Endothelial cell of umbilical vein (primary cell): ENCODE data around the gene SOSTDC1. TPM values are rescaled to one million over a fixed set of nuclear protein-coding genes. Genes with fewer than 3 reads are reported as not detected.
"Not testable (repeated sequence)": the region's sequence is repeated elsewhere in the genome, so short reads cannot be mapped to it uniquely, and the experiment has no call there.

ENCODE experiments used
- BruUV-seq: library from RNA; stranded (reverse); fragments of 400-500 nt; replicated peaks from 2 replicates; lab custom pipeline; 2021; lab: Mats Ljungman, UMichigan
- CTCF ChIA-PET: fragments of 300-600, 350-600 bp; sonication (Branson Sonifier 250); formaldehyde crosslinking; loops from one replicate; lab custom pipeline; 2021; ENCODE audit warnings: antibody characterized with exemption, inconsistent platforms; lab: Charles Lee
- POLR2A ChIA-PET: fragments of 300-600, 350-600 bp; sonication (Branson Sonifier 250); formaldehyde crosslinking; loops from one replicate; lab custom pipeline; 2021; ENCODE audit warnings: antibody characterized with exemption, inconsistent platforms; lab: Charles Lee
- DNase-seq: peaks from one replicate; pipeline ENCODE4 v3.0.0-alpha.2; 2011; ENCODE audit warnings: low read depth, low spot score
- FAIRE-seq: peaks from 2 replicates; lab custom pipeline; 2011; peaks lifted over from hg19 to GRCh38; lab: Jason Lieb, UNC
- H2AFZ ChIP-seq: 2 replicates; pipeline ENCODE4 v1.6.0; 2012; ENCODE audit warnings: low read depth, low read length, control low read depth, inconsistent platforms
- H3K27ac ChIP-seq: 2 replicates; pipeline ENCODE4 v1.5.1; 2011; ENCODE audit warnings: low read depth, mild to moderate bottlenecking, control low read depth, low read length, moderate library complexity; ENCODE audit not compliant: insufficient read depth
- H3K27me3 ChIP-seq, 2 experiments: 2 replicates each; pipeline versions ENCODE4 v1.6.0 to v1.6.1; 2011; ENCODE audit warnings: low read length in 2 of 2, mixed read lengths in 1 of 2; ENCODE audit not compliant: control insufficient read depth in 2 of 2, insufficient read depth in 2 of 2
- H3K36me3 ChIP-seq, 2 experiments: 2 replicates in 1 of 2; 3 replicates in 1 of 2; pipeline ENCODE4 v1.5.1; 2011; ENCODE audit warnings: low read length in 2 of 2, mild to moderate bottlenecking in 1 of 2, moderate library complexity in 1 of 2; ENCODE audit not compliant: control insufficient read depth in 2 of 2, insufficient read depth in 2 of 2; ENCODE audit errors: extremely low read depth in 1 of 2
- H3K4me1 ChIP-seq: 3 replicates; pipeline ENCODE4 v1.5.1; 2011; ENCODE audit warnings: mild to moderate bottlenecking, low read length; ENCODE audit not compliant: control insufficient read depth, insufficient read depth; ENCODE audit errors: extremely low read depth
- H3K4me2 ChIP-seq: 2 replicates; pipeline ENCODE4 v1.6.1; 2011; ENCODE audit warnings: low read length, control low read depth, mixed read lengths; ENCODE audit not compliant: insufficient read depth
- H3K4me3 ChIP-seq, 3 experiments: fragments of 200-600 bp in 1 of 3; sonication (generic), shearing (Covaris generic) in 1 of 3; replicated peaks in 1 of 3; 2 replicates each; pipeline ENCODE4 v1.5.1; 2011 to 2016; ENCODE audit warnings: control low read depth in 3 of 3, low read length in 3 of 3, mild to moderate bottlenecking in 2 of 3, inconsistent platforms in 1 of 3, low read depth in 1 of 3, moderate library complexity in 1 of 3; ENCODE audit not compliant: insufficient read depth in 1 of 3
- H3K79me2 ChIP-seq: 2 replicates; pipeline ENCODE4 v1.6.0; 2012; ENCODE audit warnings: low read length, inconsistent platforms; ENCODE audit not compliant: control insufficient read depth, insufficient read depth
- H3K9ac ChIP-seq: replicated peaks from 2 replicates; pipeline ENCODE3; 2011; ENCODE audit warnings: low read length, control low read depth; ENCODE audit not compliant: insufficient read depth; ENCODE audit errors: extremely low read depth
- H3K9me1 ChIP-seq: replicated peaks from 3 replicates; pipeline ENCODE4 v1.6.0; 2011; ENCODE audit warnings: mild to moderate bottlenecking, low read length; ENCODE audit not compliant: control insufficient read depth, insufficient read depth; ENCODE audit errors: extremely low read depth
- H3K9me3 ChIP-seq: replicated peaks from 2 replicates; pipeline ENCODE4 v1.5.1; 2012; ENCODE audit warnings: low read length, inconsistent platforms; ENCODE audit not compliant: control insufficient read depth, insufficient read depth
- H4K20me1 ChIP-seq: replicated peaks from 2 replicates; pipeline ENCODE3; 2011; ENCODE audit warnings: mild to moderate bottlenecking, low read length; ENCODE audit not compliant: control insufficient read depth, insufficient read depth; ENCODE audit errors: extremely low read depth
- CTCF ChIP-seq, 2 donors: IDR thresholded peaks; 1 replicate in 1 of 2; 2 replicates in 1 of 2; pipeline ENCODE4 v1.5.1; 2011; ENCODE audit warnings: low read length in 2 of 2, mild to moderate bottlenecking in 2 of 2, moderate library complexity in 2 of 2, control low read depth in 1 of 2, inconsistent platforms in 1 of 2, low read depth in 1 of 2; ENCODE audit not compliant: insufficient read depth in 1 of 2; ENCODE audit errors: extremely low read depth in 1 of 2
- EZH2 ChIP-seq: IDR thresholded peaks from 2 replicates; pipeline ENCODE4 v1.6.1; 2012; ENCODE audit warnings: borderline replicate concordance, low read depth, mild to moderate bottlenecking, moderate library complexity, low read length, inconsistent platforms; ENCODE audit not compliant: severe bottlenecking
- FOS ChIP-seq: IDR thresholded peaks from 2 replicates; pipeline ENCODE4 v1.6.1; 2011; ENCODE audit warnings: mild to moderate bottlenecking, low read length, moderate library complexity, borderline replicate concordance; ENCODE audit not compliant: insufficient read depth
- GATA2 ChIP-seq: IDR thresholded peaks from 2 replicates; pipeline ENCODE4 v1.7.0; 2011; ENCODE audit warnings: low read depth, mild to moderate bottlenecking, moderate library complexity, mixed read lengths, low read length; ENCODE audit not compliant: insufficient read length, insufficient read depth
- JUN ChIP-seq: IDR thresholded peaks from 2 replicates; pipeline ENCODE4 v1.6.1; 2011; ENCODE audit warnings: borderline replicate concordance, low read depth; ENCODE audit not compliant: insufficient read length, insufficient read depth
- MAX ChIP-seq: IDR thresholded peaks from 2 replicates; pipeline ENCODE4 v1.6.1; 2011; ENCODE audit not compliant: insufficient read depth, insufficient read length
- MYC ChIP-seq: IDR thresholded peaks from one replicate; pipeline ENCODE4 v1.6.1; 2011; ENCODE audit warnings: mild to moderate bottlenecking, low read depth, low read length
- POLR2A ChIP-seq: IDR thresholded peaks from 2 replicates; pipeline ENCODE4 v1.6.1; 2012; ENCODE audit warnings: low read depth, mild to moderate bottlenecking, control low read depth, low read length
- POLR2AphosphoS5 ChIP-seq: IDR thresholded peaks from 2 replicates; pipeline ENCODE4 v1.6.1; 2012; ENCODE audit warnings: low read depth, mild to moderate bottlenecking, control low read depth, low read length, moderate library complexity; ENCODE audit not compliant: insufficient read depth
- dilution Hi-C: fragments of 300-500 bp; cut with MboI; formaldehyde crosslinking; loops from one replicate; pipeline ENCODE4 v1.15.0; 2019; ENCODE audit warnings: low sequenced_read_pairs; ENCODE audit not compliant: extremely low pct_ligation_motif_present
- intact Hi-C: fragments of 100-400 bp; cut with micrococcal nuclease; formaldehyde crosslinking; loops from one replicate; pipeline ENCODE4 v1.10.0; 2022
- polyA plus RNA-seq, 4 experiments: library from polyadenylated mRNA; depleted of rRNA in 3 of 4; stranded (reverse) in 3 of 4; unstranded in 1 of 4; fragments of >200 nt; gene quantifications; 2 replicates each; pipeline versions ENCODE4 v1.2.1 to v1.2.3, GENCODE V29; 2011 to 2012; ENCODE audit warnings: missing spikeins in 1 of 4
- total RNA-seq: library from RNA; stranded (reverse); gene quantifications from 2 replicates; pipeline ENCODE4 v1.2.3, GENCODE V29; 2021

Gene SOSTDC1
- total and polyA plus RNA-seq, 2 donors (not counting 3 experiments of a cell fraction or from before 2014, with no cell fraction given), result not detected

- H3K79me2 ChIP-seq, DNase-seq, H3K36me3 ChIP-seq, dilution Hi-C loops, H3K9ac ChIP-seq, H3K9me1 ChIP-seq, H3K4me3 ChIP-seq, intact Hi-C loops, H3K27ac ChIP-seq, H3K9me3 ChIP-seq, H3K27me3 ChIP-seq, BruUV-seq, H4K20me1 ChIP-seq, H2AFZ ChIP-seq, H3K4me2 ChIP-seq, FAIRE-seq, H3K4me1 ChIP-seq, POLR2A ChIA-PET: not testable (repeated sequence)
- CTCF ChIA-PET, result interaction anchor here (1.5 kb wide), 1 partner anchor 8 kb away, joined by 3 read pairs; no protein-coding TSS in a partner anchor
These were observed 21.7 kb downstream of the SOSTDC1 start for GRCh38 chr7:16443871-16444270.

GRCh38 chr7:16438988-16439387 lies 26.6 kb downstream of the SOSTDC1 start:
- H3K4me2 ChIP-seq, result no peak overlapping the region
- CTCF ChIA-PET, result no interaction called here
- TF ChIP-seq GATA2 (no peak), JUN (no peak), POLR2AphosphoS5 (no peak), MAX (no peak), POLR2A (no peak), MYC (no peak), EZH2 (no peak), CTCF (IDR thresholded peaks at IDR 0.05; ENCODE audit: extremely low read depth in 1 of 2, insufficient read depth in 1 of 2, low read depth in 1 of 2, low read length in 2 of 2) (no peak), FOS (no peak)
- no peak for FAIRE-seq
- no peaks in the 10 kb centered on the region for H4K20me1 ChIP-seq
- no peak overlapping the region for H2AFZ ChIP-seq
- intact Hi-C loops, result loop anchor here (10.0 kb wide), 1 partner anchor 476 kb away; no protein-coding TSS in a partner anchor
- no peak overlapping the region for H3K4me3 ChIP-seq
- no peaks in the 10 kb centered on the region for H3K9me1 ChIP-seq
- H3K4me1 ChIP-seq, result no peaks in the 10 kb centered on the region
- POLR2A ChIA-PET, result no interaction called here
- BruUV-seq, result no TSS peak
- H3K27ac ChIP-seq, result no peak overlapping the region
- DNase-seq, result no peak
- H3K27me3 ChIP-seq, result no peaks in the 10 kb centered on the region
- no peak overlapping the region for H3K9ac ChIP-seq
- dilution Hi-C loops, result no loop called here
- H3K79me2 ChIP-seq, result no peaks in the 10 kb centered on the region
- no peaks in the 10 kb centered on the region for H3K9me3 ChIP-seq
- H3K36me3 ChIP-seq, result no peaks in the 10 kb centered on the region
